Endodermal cell (in vitro differentiated cells): ENCODE measurements around the gene TM4SF18. TPM values are rescaled to one million over a fixed set of nuclear protein-coding genes. Genes with fewer than 3 reads are reported as not detected.

Experiments used
- DNase-seq: peaks from one replicate; pipeline ENCODE4 v3.0.0-alpha.2; 2017
- H3K27ac ChIP-seq: 2 replicates; pipeline ENCODE4 v1.5.1; 2013; ENCODE audit warnings: mild to moderate bottlenecking, low read depth, low read length, moderate library complexity
- H3K27me3 ChIP-seq: 2 replicates; pipeline ENCODE4 v1.6.1; 2013; ENCODE audit warnings: mild to moderate bottlenecking, low read length, moderate library complexity; ENCODE audit not compliant: insufficient read depth, control insufficient read depth, poor library complexity, severe bottlenecking
- H3K36me3 ChIP-seq: 2 replicates; pipeline ENCODE4 v1.7.0; 2013; ENCODE audit warnings: mild to moderate bottlenecking, low read length, moderate library complexity; ENCODE audit not compliant: control insufficient read depth, insufficient read depth
- H3K4me1 ChIP-seq: one replicate; pipeline ENCODE4 v1.7.0; 2013; ENCODE audit warnings: low read length; ENCODE audit not compliant: control insufficient read depth, insufficient read depth
- H3K4me3 ChIP-seq: 2 replicates; pipeline ENCODE4 v1.5.1; 2013; ENCODE audit warnings: mild to moderate bottlenecking, low read length, moderate library complexity
- H3K9ac ChIP-seq: 2 replicates; pipeline ENCODE4 v1.6.1; 2013; ENCODE audit warnings: mild to moderate bottlenecking, low read length, moderate library complexity; ENCODE audit not compliant: poor library complexity, severe bottlenecking; ENCODE audit errors: extremely low read depth
- H3K9me3 ChIP-seq: 2 replicates; pipeline ENCODE4 v1.6.1; 2013; ENCODE audit warnings: mild to moderate bottlenecking, low read length, moderate library complexity; ENCODE audit not compliant: control insufficient read depth
- H3K27ac Mint-ChIP-seq: 2 replicates; pipeline ENCODE4 v1.8.0; 2020; ENCODE audit warnings: mixed read lengths
- H3K27me3 Mint-ChIP-seq: 2 replicates; pipeline ENCODE4 v1.8.0; 2021; ENCODE audit warnings: mild to moderate bottlenecking, mixed read lengths; ENCODE audit not compliant: insufficient read depth
- H3K36me3 Mint-ChIP-seq: 2 replicates; pipeline ENCODE4 v1.8.0; 2020; ENCODE audit warnings: low read depth, mixed read lengths
- H3K4me1 Mint-ChIP-seq: 2 replicates; pipeline ENCODE4 v1.8.0; 2020; ENCODE audit warnings: mixed read lengths
- H3K4me3 Mint-ChIP-seq: 2 replicates; pipeline ENCODE4 v1.8.0; 2020; ENCODE audit warnings: mild to moderate bottlenecking, moderate library complexity, mixed read lengths
- H3K9me3 Mint-ChIP-seq: 2 replicates; pipeline ENCODE4 v1.8.0; 2020; ENCODE audit warnings: mild to moderate bottlenecking, mixed read lengths
- CTCF ChIP-seq: fragments of 200-600 bp; sonication (generic); conservative IDR thresholded peaks from 2 replicates; pipeline ENCODE4 v1.5.0; 2021; ENCODE audit warnings: antibody characterized with exemption, mild to moderate bottlenecking
- WGBS, 2 experiments: methylation state at CpG; one replicate each; pipeline versions ENCODE4 v1.1.5 to v1.1.7; 2013; ENCODE audit warnings: missing lambda C conversion rate in 2 of 2, mixed read lengths in 1 of 2; ENCODE audit not compliant: insufficient coverage in 1 of 2, insufficient read length in 1 of 2; 5-methylcytosine and 5-hydroxymethylcytosine counted together
- total RNA-seq, 2 donors: library from RNA; stranded (reverse); fragmentation: NEBNext Ultra II Directional in 1 of 2; extraction: Animal tissue kit (Norgen Biotek cat#: 25700) in 1 of 2; gene quantifications; 2 replicates in 1 of 2; 3 replicates in 1 of 2; pipeline ENCODE4 v1.2.1, GENCODE V29; 2021

Gene TM4SF18
- total RNA-seq, 2 donors from 2014 or later = 0.58 to 0.62 TPM

GRCh38 chr3:149269687-149270086 is 63.7 kb downstream of the TM4SF18 start:
- no peaks in the 10 kb centered on the region for H3K27me3 Mint-ChIP-seq
- Histone ChIP-seq H3K27me3 (no peaks in the 10 kb centered on the region), H3K4me3 (no peak overlapping the region), H3K27ac (no peak overlapping the region), H3K9me3 (no peaks in the 10 kb centered on the region), H3K36me3 (no peaks in the 10 kb centered on the region), H3K9ac (no peak overlapping the region), H3K4me1 (no peaks in the 10 kb centered on the region)
- TF ChIP-seq CTCF = no peak
- no peaks in the 10 kb centered on the region for H3K9me3 Mint-ChIP-seq
- WGBS, 2 experiments = 93 to 100% methylated on average over 3 to 7 of the region's 7 CpGs
- H3K4me3 Mint-ChIP-seq = no peak overlapping the region
- peaks cover 4% of the 10 kb centered on the region for H3K4me1 Mint-ChIP-seq
- no peak for DNase-seq
- no peaks in the 10 kb centered on the region for H3K36me3 Mint-ChIP-seq
- no peak overlapping the region for H3K27ac Mint-ChIP-seq

Other genes with a start within 250 kb of the TM4SF18 start
- gene HLTF, start 247.1 kb downstream of the TM4SF18 start, total RNA-seq = 10 to 100 TPM; 61.2 to 75.7 TPM
- gene HPS3, start 204.0 kb downstream of the TM4SF18 start, total RNA-seq = 10 to 100 TPM; 26.0 to 28.7 TPM
- under 1 TPM; 0.53 to 0.86 TPM for gene CP, start 111.8 kb downstream of the TM4SF18 start, total RNA-seq
- gene TM4SF1, start 44.0 kb upstream of the TM4SF18 start, total RNA-seq = not detected
- not detected for gene TM4SF4, start 141.1 kb upstream of the TM4SF18 start, total RNA-seq